HepG2 (cell line): Measurements from ENCODE around the gene FYTTD1. TPM values are rescaled to one million over a fixed set of nuclear protein-coding genes. Genes with fewer than 3 reads are reported as not detected.

ENCODE experiments used
- ADNP ChIP-seq: sonication (generic); formaldehyde crosslinking; IDR thresholded peaks from 2 replicates; pipeline ENCODE4 v1.4.0; 2020; ENCODE audit warnings: missing genetic modification reagents
- CCDC6 ChIP-seq: sonication (generic); formaldehyde crosslinking; IDR thresholded peaks from 2 replicates; pipeline ENCODE4 v1.8.1; 2022; ENCODE audit warnings: mild to moderate bottlenecking, missing genetic modification reagents, moderate library complexity
- CERS6 ChIP-seq: sonication (generic); formaldehyde crosslinking; IDR thresholded peaks from 2 replicates; pipeline ENCODE4 v1.5.0; 2020; ENCODE audit warnings: missing genetic modification reagents
- EEA1 ChIP-seq: sonication (generic); formaldehyde crosslinking; IDR thresholded peaks from 2 replicates; pipeline ENCODE4 v1.5.1; 2020; ENCODE audit warnings: mild to moderate bottlenecking, missing genetic modification reagents, borderline replicate concordance
- EP300 ChIP-seq, 3 experiments: sonication (generic) in 1 of 3; formaldehyde crosslinking in 1 of 3; IDR thresholded peaks; 2 replicates each; pipeline versions ENCODE4 v1.5.1 to v1.6.1; 2011 to 2020; ENCODE audit warnings: low read depth in 2 of 3, low read length in 2 of 3, borderline replicate concordance in 1 of 3, improper control_type of control experiment in 1 of 3, mild to moderate bottlenecking in 1 of 3, missing genetic modification reagents in 1 of 3, moderate library complexity in 1 of 3
- KLF9 ChIP-seq: IDR thresholded peaks from 2 replicates; pipeline ENCODE4 v1.6.1; 2016; ENCODE audit warnings: low read depth
- MIER2 ChIP-seq: IDR thresholded peaks from 2 replicates; pipeline ENCODE4 v1.6.1; 2016; ENCODE audit warnings: missing biosample characterization, missing genetic modification reagents
- MZF1 ChIP-seq: sonication (generic); formaldehyde crosslinking; IDR thresholded peaks from 2 replicates; pipeline ENCODE4 v1.8.1; 2023; ENCODE audit warnings: mild to moderate bottlenecking, missing genetic modification reagents, borderline replicate concordance
- POLR2AphosphoS2 ChIP-seq: IDR thresholded peaks from 2 replicates; pipeline ENCODE4 v1.6.1; 2011; ENCODE audit warnings: low read depth, low read length, improper control_type of control experiment
- SALL2 ChIP-seq: sonication (generic); formaldehyde crosslinking; IDR thresholded peaks from 2 replicates; pipeline ENCODE4 v1.8.1; 2023; ENCODE audit warnings: mild to moderate bottlenecking, missing genetic modification reagents, inconsistent platforms
- STAT6 ChIP-seq: sonication (generic); formaldehyde crosslinking; IDR thresholded peaks from 2 replicates; pipeline ENCODE4 v1.4.0; 2020; ENCODE audit warnings: missing genetic modification reagents, mild to moderate bottlenecking, borderline replicate concordance
- TOE1 ChIP-seq: sonication (generic); formaldehyde crosslinking; IDR thresholded peaks from 2 replicates; pipeline ENCODE4 v1.4.0; 2020; ENCODE audit warnings: mild to moderate bottlenecking, missing genetic modification reagents
- ZEB1 ChIP-seq: IDR thresholded peaks from 2 replicates; pipeline ENCODE4 v1.6.1; 2012; ENCODE audit warnings: mild to moderate bottlenecking, low read depth, inconsistent platforms; ENCODE audit not compliant: insufficient replicate concordance
- ZFY ChIP-seq: sonication (generic); formaldehyde crosslinking; IDR thresholded peaks from 2 replicates; pipeline ENCODE4 v1.4.0; 2020; ENCODE audit warnings: missing genetic modification reagents
- ZMAT3 ChIP-seq: sonication (generic); formaldehyde crosslinking; conservative IDR thresholded peaks from 2 replicates; pipeline ENCODE4 v1.7.0; 2021; ENCODE audit warnings: missing genetic modification reagents
- ZNF749 ChIP-seq: sonication (generic); formaldehyde crosslinking; IDR thresholded peaks from 2 replicates; pipeline ENCODE4 v1.8.0; 2022; ENCODE audit warnings: mild to moderate bottlenecking, missing genetic modification reagents, moderate library complexity, borderline replicate concordance
- ZZZ3 ChIP-seq: sonication (generic); formaldehyde crosslinking; IDR thresholded peaks from 2 replicates; pipeline ENCODE4 v1.4.0; 2020; ENCODE audit warnings: missing genetic modification reagents, mild to moderate bottlenecking, borderline replicate concordance
- polyA plus RNA-seq, 8 experiments: library from polyadenylated mRNA; depleted of rRNA in 3 of 8; stranded (reverse) in 7 of 8; unstranded in 1 of 8; fragments of >200 nt; fragmentation: Illumina TruSeq in 4 of 8; extraction: Trizol in 4 of 8; gene quantifications; 2 replicates each; pipeline versions ENCODE4 v1.2.1 to v1.2.3, GENCODE V29; 2011 to 2016; ENCODE audit warnings: low read depth in 4 of 8, missing spikeins in 1 of 8, mixed read lengths in 1 of 8; ENCODE audit not compliant: insufficient read depth in 1 of 8
- total RNA-seq, 5 experiments: library from RNA; depleted of rRNA; stranded (reverse); fragments of >200 nt; fragmentation: Illumina TruSeq; extraction: Trizol; gene quantifications; 2 replicates each; pipeline ENCODE4 v1.2.3, GENCODE V29; 2016; ENCODE audit warnings: low read depth in 1 of 5
- TF ChIP-seq, protein P1 (sequence below): IDR thresholded peaks from 2 replicates; pipeline ENCODE4 v1.6.1; 2016; ENCODE audit warnings: low read depth, missing genetic modification reagents, missing compliant biosample characterization
- TF ChIP-seq, protein P2 (sequence below): sonication (generic); formaldehyde crosslinking; IDR thresholded peaks from 2 replicates; pipeline ENCODE4 v1.4.0; 2020; ENCODE audit warnings: missing genetic modification reagents, borderline replicate concordance

Gene FYTTD1
- total and polyA plus RNA-seq, 2 of the 13 experiments (the other 11 are each of a cell fraction or from before 2014, with no cell fraction given), result 6.5 to 28.8 TPM

- TF ChIP-seq, protein P1, sequence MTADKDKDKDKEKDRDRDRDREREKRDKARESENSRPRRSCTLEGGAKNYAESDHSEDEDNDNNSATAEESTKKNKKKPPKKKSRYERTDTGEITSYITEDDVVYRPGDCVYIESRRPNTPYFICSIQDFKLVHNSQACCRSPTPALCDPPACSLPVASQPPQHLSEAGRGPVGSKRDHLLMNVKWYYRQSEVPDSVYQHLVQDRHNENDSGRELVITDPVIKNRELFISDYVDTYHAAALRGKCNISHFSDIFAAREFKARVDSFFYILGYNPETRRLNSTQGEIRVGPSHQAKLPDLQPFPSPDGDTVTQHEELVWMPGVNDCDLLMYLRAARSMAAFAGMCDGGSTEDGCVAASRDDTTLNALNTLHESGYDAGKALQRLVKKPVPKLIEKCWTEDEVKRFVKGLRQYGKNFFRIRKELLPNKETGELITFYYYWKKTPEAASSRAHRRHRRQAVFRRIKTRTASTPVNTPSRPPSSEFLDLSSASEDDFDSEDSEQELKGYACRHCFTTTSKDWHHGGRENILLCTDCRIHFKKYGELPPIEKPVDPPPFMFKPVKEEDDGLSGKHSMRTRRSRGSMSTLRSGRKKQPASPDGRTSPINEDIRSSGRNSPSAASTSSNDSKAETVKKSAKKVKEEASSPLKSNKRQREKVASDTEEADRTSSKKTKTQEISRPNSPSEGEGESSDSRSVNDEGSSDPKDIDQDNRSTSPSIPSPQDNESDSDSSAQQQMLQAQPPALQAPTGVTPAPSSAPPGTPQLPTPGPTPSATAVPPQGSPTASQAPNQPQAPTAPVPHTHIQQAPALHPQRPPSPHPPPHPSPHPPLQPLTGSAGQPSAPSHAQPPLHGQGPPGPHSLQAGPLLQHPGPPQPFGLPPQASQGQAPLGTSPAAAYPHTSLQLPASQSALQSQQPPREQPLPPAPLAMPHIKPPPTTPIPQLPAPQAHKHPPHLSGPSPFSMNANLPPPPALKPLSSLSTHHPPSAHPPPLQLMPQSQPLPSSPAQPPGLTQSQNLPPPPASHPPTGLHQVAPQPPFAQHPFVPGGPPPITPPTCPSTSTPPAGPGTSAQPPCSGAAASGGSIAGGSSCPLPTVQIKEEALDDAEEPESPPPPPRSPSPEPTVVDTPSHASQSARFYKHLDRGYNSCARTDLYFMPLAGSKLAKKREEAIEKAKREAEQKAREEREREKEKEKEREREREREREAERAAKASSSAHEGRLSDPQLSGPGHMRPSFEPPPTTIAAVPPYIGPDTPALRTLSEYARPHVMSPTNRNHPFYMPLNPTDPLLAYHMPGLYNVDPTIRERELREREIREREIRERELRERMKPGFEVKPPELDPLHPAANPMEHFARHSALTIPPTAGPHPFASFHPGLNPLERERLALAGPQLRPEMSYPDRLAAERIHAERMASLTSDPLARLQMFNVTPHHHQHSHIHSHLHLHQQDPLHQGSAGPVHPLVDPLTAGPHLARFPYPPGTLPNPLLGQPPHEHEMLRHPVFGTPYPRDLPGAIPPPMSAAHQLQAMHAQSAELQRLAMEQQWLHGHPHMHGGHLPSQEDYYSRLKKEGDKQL (CRISPR knock-in tag), result no peak
- TF ChIP-seq SALL2 (no peak), EEA1 (CRISPR knock-in tag) (no peak), CERS6 (CRISPR knock-in tag) (no peak), CCDC6 (CRISPR knock-in tag) (no peak), MZF1 (CRISPR knock-in tag) (no peak), KLF9 (CRISPR knock-in tag) (no peak), STAT6 (CRISPR knock-in tag) (no peak), ADNP (CRISPR knock-in tag) (no peak), TOE1 (no peak), ZZZ3 (no peak), ZEB1 (no peak), ZMAT3 (CRISPR knock-in tag) (no peak), POLR2AphosphoS2 (no peak), ZNF749 (CRISPR knock-in tag) (no peak), EP300 (IDR thresholded peaks at IDR 0.05; ENCODE audit: low read depth in 2 of 2, low read length in 2 of 2) (peak in 1 of 2 experiments; percentile 62; a peak in 2 of 4 replicates), EP300 (CRISPR knock-in tag; IDR thresholded peaks at IDR 0.05; ENCODE audit: borderline replicate concordance) (no peak), ZFY (CRISPR knock-in tag) (no peak), MIER2 (CRISPR knock-in tag) (no peak)
- TF ChIP-seq, protein P2, sequence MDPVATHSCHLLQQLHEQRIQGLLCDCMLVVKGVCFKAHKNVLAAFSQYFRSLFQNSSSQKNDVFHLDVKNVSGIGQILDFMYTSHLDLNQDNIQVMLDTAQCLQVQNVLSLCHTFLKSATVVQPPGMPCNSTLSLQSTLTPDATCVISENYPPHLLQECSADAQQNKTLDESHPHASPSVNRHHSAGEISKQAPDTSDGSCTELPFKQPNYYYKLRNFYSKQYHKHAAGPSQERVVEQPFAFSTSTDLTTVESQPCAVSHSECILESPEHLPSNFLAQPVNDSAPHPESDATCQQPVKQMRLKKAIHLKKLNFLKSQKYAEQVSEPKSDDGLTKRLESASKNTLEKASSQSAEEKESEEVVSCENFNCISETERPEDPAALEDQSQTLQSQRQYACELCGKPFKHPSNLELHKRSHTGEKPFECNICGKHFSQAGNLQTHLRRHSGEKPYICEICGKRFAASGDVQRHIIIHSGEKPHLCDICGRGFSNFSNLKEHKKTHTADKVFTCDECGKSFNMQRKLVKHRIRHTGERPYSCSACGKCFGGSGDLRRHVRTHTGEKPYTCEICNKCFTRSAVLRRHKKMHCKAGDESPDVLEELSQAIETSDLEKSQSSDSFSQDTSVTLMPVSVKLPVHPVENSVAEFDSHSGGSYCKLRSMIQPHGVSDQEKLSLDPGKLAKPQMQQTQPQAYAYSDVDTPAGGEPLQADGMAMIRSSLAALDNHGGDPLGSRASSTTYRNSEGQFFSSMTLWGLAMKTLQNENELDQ (CRISPR knock-in tag), result no peak
Observed at GRCh38 chr3:197761784-197762183, 12.1 kb downstream of the FYTTD1 start (continued).
